Spleen (tissue), 13 donors: ENCODE measurements around the gene DNAJC3. TPM values are rescaled to one million over a fixed set of nuclear protein-coding genes. Genes with fewer than 3 reads are reported as not detected.

Experiments
- DNase-seq: peaks from one replicate; pipeline ENCODE4 v3.0.0-alpha.2; 2020
- H3K27ac ChIP-seq, 8 donors: fragments of 200-600 bp; sonication (generic) in 7 of 8; 1 replicate in 4 of 8; 2 replicates in 4 of 8; pipeline versions ENCODE4 v1.5.0 to v1.8.0; 2016 to 2021; ENCODE audit warnings: inconsistent platforms in 4 of 8, mild to moderate bottlenecking in 4 of 8, moderate library complexity in 1 of 8
- H3K27me3 ChIP-seq, 7 donors: fragments of 200-600 bp; sonication (generic) in 6 of 7; replicated peaks in 1 of 7; 1 replicate in 4 of 7; 2 replicates in 3 of 7; pipeline versions ENCODE4 v1.5.0 to v1.8.0; 2016 to 2021; ENCODE audit warnings: inconsistent platforms in 3 of 7, mild to moderate bottlenecking in 1 of 7
- H3K36me3 ChIP-seq, 6 donors: fragments of 200-600 bp; sonication (generic) in 5 of 6; 1 replicate in 4 of 6; 2 replicates in 2 of 6; pipeline versions ENCODE4 v1.5.0 to v1.8.0; 2016 to 2021; ENCODE audit warnings: inconsistent platforms in 2 of 6
- H3K4me1 ChIP-seq, 6 donors: fragments of 200-600 bp; sonication (generic) in 5 of 6; 1 replicate in 3 of 6; 2 replicates in 3 of 6; pipeline versions ENCODE4 v1.5.0 to v1.8.0; 2016 to 2021; ENCODE audit warnings: inconsistent platforms in 3 of 6
- H3K4me3 ChIP-seq, 8 donors: fragments of 200-600 bp; sonication (generic) in 7 of 8; 1 replicate in 4 of 8; 2 replicates in 4 of 8; pipeline versions ENCODE4 v1.5.0 to v1.8.0; 2016 to 2021; ENCODE audit warnings: inconsistent platforms in 4 of 8, mild to moderate bottlenecking in 4 of 8, moderate library complexity in 2 of 8
- H3K9me3 ChIP-seq, 8 donors: fragments of 200-600 bp; sonication (generic) in 7 of 8; 1 replicate in 4 of 8; 2 replicates in 4 of 8; pipeline versions ENCODE4 v1.5.0 to v1.8.0; 2016 to 2021; ENCODE audit warnings: inconsistent platforms in 4 of 8
- POLR2A ChIP-seq, 3 donors: fragments of 450-650 bp; IDR thresholded peaks; one replicate each; pipeline ENCODE4 v1.5.1; 2017; ENCODE audit warnings: antibody characterized with exemption in 3 of 3, mild to moderate bottlenecking in 1 of 3
- POLR2AphosphoS5 ChIP-seq, 3 donors: sonication (generic); formaldehyde crosslinking; IDR thresholded peaks; one replicate each; pipeline ENCODE4 v1.5.1; 2017; ENCODE audit warnings: antibody characterized with exemption in 3 of 3
- WGBS, 5 donors: extraction: QIAGEN DNeasy Blood & Tissue Kit in 3 of 5; methylation state at CpG; one replicate each; pipeline versions ENCODE4 v1.1.5 to v1.1.7; 2013 to 2018; 5-methylcytosine and 5-hydroxymethylcytosine counted together
- intact Hi-C: fragments of 100-400 bp; cut with DNase I; formaldehyde crosslinking; loops from one replicate; pipeline ENCODE4 v1.15.0; 2023; ENCODE audit warnings: low total_unique reads
- long read RNA-seq, 2 donors: transcript quantifications; one replicate each; lab custom pipeline, GENCODE V29; 2026
- polyA plus RNA-seq, 3 donors: library from polyadenylated mRNA; stranded (reverse); fragments of 200-250 nt; gene quantifications; one replicate each; pipeline ENCODE4 v1.2.1, GENCODE V29; 2013
- total RNA-seq, 7 donors: library from RNA; depleted of rRNA in 3 of 7; stranded (reverse); fragments of >200 nt in 3 of 7; fragmentation: NEBNext Ultra II Directional in 4 of 7; extraction: Animal tissue kit (Norgen Biotek cat#: 25700) in 4 of 7; gene quantifications; one replicate each; pipeline versions ENCODE4 v1.1.0 to v1.2.1, GENCODE V29; 2016 to 2021
- TF ChIP-seq, protein P1 (sequence below), 11 experiments: fragments of 200-600 bp in 7 of 11; fragments of 450-650 bp in 4 of 11; sonication (generic) in 4 of 11; IDR thresholded peaks in 8 of 11; conservative IDR thresholded peaks in 3 of 11; 1 replicate in 7 of 11; 2 replicates in 4 of 11; pipeline versions ENCODE4 v1.4.0 to v1.8.0; 2016 to 2021; ENCODE audit warnings: antibody characterized with exemption in 11 of 11, inconsistent platforms in 4 of 11, mild to moderate bottlenecking in 1 of 11
- donor health status: healthy with polysubstance abuse.
- donor health status: DM: no; HTN: no; CAD: no; lungs with moderate emphysema.
- donor health status: DM: no; HTN: no; CAD: no.
- donor health status: Bipolar disorder and iron deficiency.
- donor health status: healthy.
- donor health status: DM: no; HTN: no; CAD: no.
- donor health status: DM: yes; HTN: yes; CAD: no.

Gene DNAJC3, protein sequence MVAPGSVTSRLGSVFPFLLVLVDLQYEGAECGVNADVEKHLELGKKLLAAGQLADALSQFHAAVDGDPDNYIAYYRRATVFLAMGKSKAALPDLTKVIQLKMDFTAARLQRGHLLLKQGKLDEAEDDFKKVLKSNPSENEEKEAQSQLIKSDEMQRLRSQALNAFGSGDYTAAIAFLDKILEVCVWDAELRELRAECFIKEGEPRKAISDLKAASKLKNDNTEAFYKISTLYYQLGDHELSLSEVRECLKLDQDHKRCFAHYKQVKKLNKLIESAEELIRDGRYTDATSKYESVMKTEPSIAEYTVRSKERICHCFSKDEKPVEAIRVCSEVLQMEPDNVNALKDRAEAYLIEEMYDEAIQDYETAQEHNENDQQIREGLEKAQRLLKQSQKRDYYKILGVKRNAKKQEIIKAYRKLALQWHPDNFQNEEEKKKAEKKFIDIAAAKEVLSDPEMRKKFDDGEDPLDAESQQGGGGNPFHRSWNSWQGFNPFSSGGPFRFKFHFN
- 10 to 100 TPM; 43.2 to 56.8 (median 47.3) TPM for total RNA-seq
- polyA plus RNA-seq = 1 to 10 TPM; 5.0 to 8.4 (median 6.0) TPM
- long read RNA-seq, donor 1, full-length matches to known transcripts = 2 of 45 reads
- long read RNA-seq, donor 1, partial matches to known transcripts = 43 of 45 reads
- long read RNA-seq, donor 1, other reads (novel, unspliced or antisense) = 0 of 45 reads
- long read RNA-seq, donor 2, full-length matches to known transcripts = 3 of 13 reads
- long read RNA-seq, donor 2, partial matches to known transcripts = 10 of 13 reads
- long read RNA-seq, donor 2, other reads (novel, unspliced or antisense) = 0 of 13 reads

DNA sequence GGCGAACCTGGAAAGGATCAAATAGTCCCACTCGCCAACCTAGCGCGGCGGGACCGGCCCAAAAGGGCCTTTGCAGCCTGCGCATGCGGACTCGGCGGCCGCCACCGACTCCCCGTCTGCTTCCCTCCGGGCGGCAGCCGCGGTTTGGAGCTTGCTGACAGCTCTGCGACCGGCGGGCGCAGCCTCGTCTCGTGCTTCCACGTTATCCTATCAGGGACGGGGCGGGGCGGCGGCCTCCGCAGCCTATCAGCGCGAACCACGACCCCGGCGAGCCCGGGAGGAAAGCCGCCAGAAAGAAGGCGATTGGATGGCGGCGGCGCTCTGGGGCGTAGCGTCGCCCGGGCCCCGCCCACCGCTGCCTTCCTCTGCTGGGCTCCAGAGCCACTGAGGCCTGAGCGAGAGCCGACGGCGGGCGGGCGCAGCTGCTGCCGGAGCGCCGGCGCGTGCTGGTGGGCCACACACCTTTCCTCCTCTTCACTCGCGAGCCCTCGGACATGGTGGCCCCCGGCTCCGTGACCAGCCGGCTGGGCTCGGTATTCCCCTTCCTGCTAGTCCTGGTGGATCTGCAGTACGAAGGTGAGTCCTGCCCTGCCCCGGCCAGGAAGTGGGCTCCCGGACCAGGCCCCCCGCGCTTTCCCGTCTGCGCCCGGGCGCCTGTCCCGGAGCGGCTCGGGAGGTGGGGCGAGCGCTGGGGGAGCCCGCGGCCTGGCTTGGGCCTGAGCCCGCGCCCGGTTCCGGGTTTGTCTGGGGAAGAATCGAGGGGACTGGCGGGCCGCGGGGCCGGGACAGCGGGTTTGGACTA is at the start of gene DNAJC3:
Gene DNAJC3 (plus strand): TSS at position 378 of the 802 bp plus-strand sequence. CDS start 117 bp downstream, at position 495.
- H3K36me3 ChIP-seq = no peaks in the 10 kb centered on the region
- DNase-seq = peak; percentile 99

DNA sequence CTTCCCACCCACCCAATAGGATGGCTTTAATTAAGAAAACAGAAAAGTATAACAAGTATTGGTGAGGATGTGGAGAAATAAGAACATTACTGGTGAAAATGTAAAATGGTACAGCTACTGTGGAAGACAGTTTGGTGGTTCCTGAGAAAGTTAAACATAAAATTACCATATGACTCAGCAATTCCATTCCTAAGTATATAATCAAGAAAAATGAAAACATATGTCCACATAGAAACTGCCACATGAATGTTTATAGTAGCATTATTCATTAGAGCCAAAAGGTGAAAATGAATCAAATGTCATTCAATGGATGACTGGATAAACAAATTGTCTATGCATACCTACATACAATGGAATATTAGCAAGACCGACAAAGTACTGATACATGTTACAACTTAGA is 49.3 kb upstream of the DNAJC3 start:
- H3K36me3 ChIP-seq = no peaks in the 10 kb centered on the region
- intact Hi-C loops = no loop called here

More for the DNA sequence above, at the start of gene DNAJC3:
- peak; percentile 74 to 92 (median 76) for TF ChIP-seq POLR2A (IDR thresholded peaks at IDR 0.05)
- TF ChIP-seq POLR2AphosphoS5 (IDR thresholded peaks at IDR 0.05) = peak; percentile 96 to 99 (median 98)
- TF ChIP-seq, protein P1, sequence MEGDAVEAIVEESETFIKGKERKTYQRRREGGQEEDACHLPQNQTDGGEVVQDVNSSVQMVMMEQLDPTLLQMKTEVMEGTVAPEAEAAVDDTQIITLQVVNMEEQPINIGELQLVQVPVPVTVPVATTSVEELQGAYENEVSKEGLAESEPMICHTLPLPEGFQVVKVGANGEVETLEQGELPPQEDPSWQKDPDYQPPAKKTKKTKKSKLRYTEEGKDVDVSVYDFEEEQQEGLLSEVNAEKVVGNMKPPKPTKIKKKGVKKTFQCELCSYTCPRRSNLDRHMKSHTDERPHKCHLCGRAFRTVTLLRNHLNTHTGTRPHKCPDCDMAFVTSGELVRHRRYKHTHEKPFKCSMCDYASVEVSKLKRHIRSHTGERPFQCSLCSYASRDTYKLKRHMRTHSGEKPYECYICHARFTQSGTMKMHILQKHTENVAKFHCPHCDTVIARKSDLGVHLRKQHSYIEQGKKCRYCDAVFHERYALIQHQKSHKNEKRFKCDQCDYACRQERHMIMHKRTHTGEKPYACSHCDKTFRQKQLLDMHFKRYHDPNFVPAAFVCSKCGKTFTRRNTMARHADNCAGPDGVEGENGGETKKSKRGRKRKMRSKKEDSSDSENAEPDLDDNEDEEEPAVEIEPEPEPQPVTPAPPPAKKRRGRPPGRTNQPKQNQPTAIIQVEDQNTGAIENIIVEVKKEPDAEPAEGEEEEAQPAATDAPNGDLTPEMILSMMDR (IDR thresholded peaks at IDR 0.05 in 8 of 11, conservative IDR thresholded peaks at IDR 0.05 in 3 of 11) = peak in 2 of 11 experiments; percentile 30 to 41
- peaks cover 0 to 16% (median 5%) of the 10 kb centered on the region in 8 donors for H3K9me3 ChIP-seq
- intact Hi-C loops = no loop called here
- H3K27ac ChIP-seq = peak within 1 kb of the TSS; percentile 71 to 98 (median 94)
- H3K4me3 ChIP-seq = peak within 1 kb of the TSS; percentile 50 to 90 (median 83)
- H3K27me3 ChIP-seq = no peaks in the 10 kb centered on the region
- WGBS, 5 donors = 0% methylated on average over 36 to 90 of the region's 90 CpGs
- H3K4me1 ChIP-seq = peaks cover 18 to 70% (median 56%) of the 10 kb centered on the region in 6 donors

DNA sequence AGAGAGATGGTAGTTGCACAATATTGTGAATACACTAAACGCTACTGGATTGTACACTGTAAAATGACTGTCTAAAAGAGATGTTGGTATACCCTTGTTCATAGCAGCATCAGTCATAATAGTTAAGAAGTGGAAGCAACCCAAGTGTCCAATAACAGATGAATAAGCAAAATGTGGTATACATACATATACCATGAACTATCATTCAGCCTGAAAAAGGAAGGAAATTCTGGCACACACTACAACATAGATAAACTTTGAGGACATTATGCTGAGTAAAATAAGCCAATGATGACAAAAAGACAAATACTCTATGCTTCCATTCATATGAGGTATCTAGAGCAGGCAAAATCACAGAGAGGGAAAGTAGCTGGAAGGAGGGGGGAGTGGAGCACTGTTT is 48.5 kb upstream of the DNAJC3 start:
- DNase-seq = no peak
- no peaks in the 10 kb centered on the region for H3K9me3 ChIP-seq
- TF ChIP-seq, protein P1 (IDR thresholded peaks at IDR 0.05 in 8 of 11, conservative IDR thresholded peaks at IDR 0.05 in 3 of 11) = no peak
- TF ChIP-seq POLR2AphosphoS5 (IDR thresholded peaks at IDR 0.05) = no peak
- intact Hi-C loops = no loop called here
- no peaks in the 10 kb centered on the region for H3K36me3 ChIP-seq
- H3K27ac ChIP-seq = no peak overlapping the region
- H3K4me3 ChIP-seq = no peak overlapping the region
- peaks cover 0 to 7% (median 0%) of the 10 kb centered on the region in 7 donors for H3K27me3 ChIP-seq
- WGBS, 5 donors = 81 to 97% (median 85%) methylated on average over 1 of the region's 1 CpG
- H3K4me1 ChIP-seq = no peaks in the 10 kb centered on the region

More for the DNA sequence above, 49.3 kb upstream of the DNAJC3 start:
- Histone ChIP-seq H3K4me3 (no peak overlapping the region), H3K27ac (no peak overlapping the region), H3K27me3 (peaks cover 0 to 7% (median 0%) of the 10 kb centered on the region in 7 donors), H3K4me1 (no peaks in the 10 kb centered on the region), H3K9me3 (no peaks in the 10 kb centered on the region)
- no peak for DNase-seq
- 95 to 100% (median 100%) methylated on average over 1 of the region's 1 CpG for WGBS, 5 donors
- TF ChIP-seq POLR2A (IDR thresholded peaks at IDR 0.05) (no peak), POLR2AphosphoS5 (IDR thresholded peaks at IDR 0.05) (no peak)
- TF ChIP-seq, protein P1 (IDR thresholded peaks at IDR 0.05 in 8 of 11, conservative IDR thresholded peaks at IDR 0.05 in 3 of 11) = no peak
